ENCODE measurements around the gene LRMDA.
"Not testable (repeated sequence)": the region's sequence is repeated elsewhere in the genome, so short reads cannot be mapped to it uniquely, and the experiment has no call there.

LRMDA gene

DNA sequence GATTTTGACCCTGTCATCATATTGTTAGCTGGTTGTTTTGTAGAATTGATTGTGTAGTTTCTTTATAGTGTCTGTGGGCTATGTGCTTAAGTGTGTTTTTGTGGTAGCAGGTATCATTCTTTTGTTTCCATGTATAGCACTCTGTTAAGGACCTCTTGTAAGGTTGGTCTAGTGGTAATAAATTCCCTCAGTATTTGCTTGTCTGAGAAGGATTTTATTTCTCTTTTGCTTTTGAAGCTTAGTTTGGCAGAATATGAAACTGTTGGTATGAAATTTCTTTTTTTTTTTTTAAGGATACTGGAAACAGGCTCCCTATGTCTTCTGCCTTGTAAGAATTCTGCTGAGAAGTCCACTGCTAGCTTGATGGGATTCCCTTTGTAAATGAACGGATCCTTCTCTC, 1073.4 kb downstream of the LRMDA start:
- intact Hi-C loops (cut with DNase I), result no loop called here
- no peak for DNase-seq

DNA sequence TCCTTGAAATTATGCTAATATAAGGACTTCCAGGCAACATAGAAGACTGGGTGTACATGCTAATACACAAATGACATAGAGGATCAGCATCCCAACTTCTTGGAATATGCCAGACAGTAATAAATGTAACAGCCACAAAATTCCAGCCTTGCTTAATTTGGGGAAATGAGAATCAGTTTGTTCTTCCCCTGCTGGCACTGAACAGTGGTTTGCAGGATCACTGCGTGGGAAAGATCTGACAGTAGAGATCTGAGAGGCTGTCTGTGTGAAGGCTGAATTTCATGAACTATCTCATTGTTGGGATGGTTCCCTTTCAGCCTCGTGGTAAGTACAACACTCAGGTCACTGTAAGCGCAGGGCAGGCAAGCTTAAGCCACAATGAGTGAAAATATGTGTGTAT, 1078.0 kb downstream of the LRMDA start:
- intact Hi-C loops (cut with DNase I), result no loop called here
- DNase-seq, result peak in 8 of 42 donors; percentile 7 to 39 (median 23)

DNA sequence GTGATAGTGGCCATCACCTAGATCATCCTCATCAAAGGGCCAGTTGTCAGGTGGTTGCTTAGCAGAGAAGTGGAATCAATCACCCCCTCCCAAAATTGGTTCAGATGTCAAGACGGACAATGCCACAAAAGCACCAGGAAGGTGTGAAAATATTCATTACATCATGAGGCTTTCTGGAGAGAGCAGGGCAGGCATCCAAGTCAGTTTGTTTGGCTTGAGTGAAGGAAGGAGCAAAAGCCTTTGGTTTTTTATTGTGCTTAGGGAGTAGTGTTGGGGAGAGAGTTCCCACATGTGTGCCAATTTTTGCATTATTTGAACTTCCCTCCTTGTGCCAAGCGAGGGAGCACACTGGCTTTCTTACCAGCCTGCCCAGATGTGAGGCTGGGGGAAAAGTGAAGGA, 1082.9 kb downstream of the LRMDA start:
- intact Hi-C loops (cut with DNase I), result no loop called here
- DNase-seq, result peak in 1 of 42 donors; percentile 2

DNA sequence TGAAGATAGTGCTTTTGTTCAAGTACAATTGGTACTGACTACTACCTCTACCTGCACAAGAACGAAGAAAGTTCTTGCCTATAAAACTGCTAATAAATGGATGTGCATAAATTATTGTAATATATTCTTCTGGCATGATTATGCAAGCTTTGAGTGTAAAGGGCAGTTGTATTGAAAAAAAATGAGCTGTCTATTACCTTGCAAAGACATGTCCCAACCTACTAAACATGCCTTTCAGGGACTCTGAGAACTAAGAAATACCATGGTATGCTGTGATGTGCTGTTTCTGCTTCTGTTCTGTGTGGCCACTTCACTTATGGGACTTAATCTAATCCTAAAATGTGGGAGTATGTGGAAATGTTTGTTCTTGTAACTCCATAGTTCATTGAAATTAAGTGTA, 1083.4 kb downstream of the LRMDA start:
- intact Hi-C loops (cut with DNase I), result no loop called here
- DNase-seq, result no peak

DNA sequence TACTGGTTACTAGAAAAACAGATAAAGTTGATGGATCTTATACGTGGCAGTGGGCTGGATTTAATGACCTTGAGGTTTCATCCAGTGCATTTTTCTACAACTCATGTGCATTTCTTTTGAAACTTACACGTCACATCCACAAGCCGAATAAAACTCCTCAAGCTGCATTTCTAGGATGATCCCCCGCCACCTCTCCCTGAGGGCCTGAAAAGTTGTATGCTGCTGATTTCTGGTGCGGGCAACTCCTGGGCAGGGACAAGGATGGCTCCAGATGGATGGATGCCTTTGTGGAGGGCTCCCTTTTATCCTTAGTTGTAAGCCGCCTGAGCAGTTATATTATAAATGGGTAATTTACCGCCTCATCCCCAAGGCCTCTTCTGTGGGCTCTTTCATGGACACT, 1091.1 kb downstream of the LRMDA start:
- DNase-seq, result no peak
- intact Hi-C loops (cut with DNase I), result no loop called here

DNA sequence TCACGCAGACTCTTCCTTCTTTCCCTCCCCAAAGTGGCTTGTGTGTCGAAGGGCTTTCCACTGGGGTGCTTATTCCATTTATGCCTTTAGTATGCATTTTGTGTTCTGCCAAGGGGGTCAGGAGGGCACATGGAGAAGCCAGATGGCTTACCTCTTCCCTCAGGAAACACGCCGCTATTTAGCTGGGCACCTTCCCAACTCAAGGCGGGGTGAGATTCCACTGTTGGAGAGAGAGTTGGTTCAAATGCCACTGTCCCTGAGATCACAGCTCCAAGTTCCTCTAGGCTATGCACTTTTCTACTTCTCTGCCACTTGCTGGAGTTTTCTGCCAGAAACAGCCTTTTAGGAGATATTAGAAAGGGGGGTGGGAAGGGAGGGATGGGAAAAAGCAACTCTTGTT, 1091.8 kb downstream of the LRMDA start:
- DNase-seq, result no peak
- intact Hi-C loops (cut with DNase I), result no loop called here

DNA sequence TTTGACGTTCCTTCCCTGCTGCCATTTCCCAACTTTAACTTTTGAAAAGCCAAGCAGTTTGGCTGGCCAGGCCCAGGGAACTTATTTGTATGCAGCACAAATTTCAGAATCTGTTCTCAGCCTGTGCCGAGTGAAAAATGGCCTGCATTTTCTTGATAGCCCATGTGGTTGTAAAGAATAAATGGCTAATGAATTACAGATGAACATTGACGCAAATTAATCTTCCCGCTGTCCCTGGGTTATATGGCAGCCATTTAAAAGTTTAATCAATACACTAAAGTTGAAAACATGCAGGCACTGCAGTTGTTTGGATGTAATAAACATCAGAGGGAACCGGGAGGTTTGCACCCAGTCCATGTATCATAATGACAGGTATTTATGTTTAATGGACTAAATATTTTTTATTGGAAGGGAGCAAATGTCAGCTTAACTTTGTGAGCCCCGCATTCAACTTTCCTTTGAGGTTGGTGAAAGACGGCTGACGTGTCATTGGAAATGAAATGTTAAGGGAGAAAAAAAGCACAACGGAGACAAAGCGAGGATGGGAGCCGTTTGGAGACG, 1092.4 kb downstream of the LRMDA start:
- intact Hi-C loops (cut with DNase I), result no loop called here
- peak in 3 of 42 donors; percentile 11 to 38 (median 28) for DNase-seq

DNA sequence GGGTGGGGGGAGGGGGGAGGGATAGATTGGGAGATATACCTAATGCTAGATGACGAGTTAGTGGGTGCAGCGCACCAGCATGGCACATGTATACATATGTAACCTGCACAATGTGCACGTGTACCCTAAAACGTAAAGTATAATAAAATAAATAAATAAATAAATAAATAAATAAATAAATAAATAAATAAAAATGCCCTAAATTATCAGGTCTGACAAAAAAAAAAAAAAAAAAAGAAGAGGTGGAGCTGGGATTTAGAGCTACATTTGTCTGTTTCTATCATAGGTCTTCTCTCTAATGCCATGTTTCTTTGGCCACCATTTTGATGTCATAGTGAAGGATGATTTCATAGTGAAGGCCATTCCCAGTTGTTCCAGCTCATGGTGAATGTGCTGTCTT, 1095.4 kb downstream of the LRMDA start:
- DNase-seq; intact Hi-C loops (cut with DNase I): not testable (repeated sequence)

DNA sequence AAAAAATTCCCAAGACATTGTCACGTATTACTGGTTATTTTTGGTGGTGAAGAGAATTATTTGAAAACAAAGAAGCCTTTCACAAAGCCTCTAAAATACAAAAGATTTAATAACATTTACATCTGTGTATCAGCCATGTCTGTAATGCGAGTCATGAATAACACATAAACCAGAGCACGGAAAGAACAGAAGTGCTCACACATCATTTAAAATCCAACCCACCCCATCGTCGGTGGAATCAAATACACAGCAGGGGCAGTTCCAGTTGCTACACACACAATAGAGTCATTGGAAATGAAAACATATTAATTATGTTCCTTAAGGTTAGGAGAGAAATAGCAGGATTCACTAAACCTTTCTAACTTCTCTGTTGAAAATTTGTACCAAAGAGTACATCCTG, 1108.9 kb downstream of the LRMDA start:
- intact Hi-C loops (cut with DNase I), result no loop called here
- no peak for DNase-seq

DNA sequence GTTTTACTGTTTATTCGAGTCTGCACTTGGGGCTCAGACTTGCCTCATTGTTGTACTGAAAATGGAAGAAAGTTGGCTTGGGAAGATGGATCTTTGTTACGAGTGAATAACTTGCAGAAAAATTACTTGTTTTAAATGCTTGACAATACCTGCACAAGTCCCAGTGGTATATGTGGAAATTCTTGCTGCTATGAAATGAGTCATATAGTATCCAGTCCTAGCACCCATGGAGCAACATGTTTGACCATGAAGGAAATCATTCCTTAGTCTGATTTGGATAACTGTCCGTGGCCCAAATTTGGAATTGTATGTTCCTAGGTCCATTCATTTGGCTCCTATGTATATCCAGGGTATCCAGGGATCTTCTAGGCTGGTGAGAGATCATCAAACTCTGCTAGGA, 1109.4 kb downstream of the LRMDA start:
- DNase-seq, result no peak
- intact Hi-C loops (cut with DNase I), result no loop called here

DNA sequence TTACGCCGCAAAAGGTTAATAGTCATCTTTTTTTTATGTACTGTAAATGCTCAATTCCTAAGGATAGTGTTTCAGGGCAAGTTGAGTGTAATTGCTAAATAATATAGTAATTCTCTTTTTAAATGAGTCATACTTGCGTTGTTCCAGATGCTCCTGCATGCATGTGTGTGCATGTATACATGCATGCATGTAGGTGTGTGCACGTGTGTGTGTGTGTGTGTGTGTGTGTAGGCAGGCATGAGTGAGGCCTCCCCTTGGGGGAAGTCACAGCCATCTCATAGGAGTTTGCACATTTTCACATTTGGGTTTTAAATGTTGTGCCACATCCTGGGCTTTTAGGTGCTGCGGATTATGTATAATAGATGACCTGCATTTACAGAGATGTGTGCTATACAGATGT, 1110.4 kb downstream of the LRMDA start:
- intact Hi-C loops (cut with DNase I), result no loop called here
- no peak for DNase-seq

DNA sequence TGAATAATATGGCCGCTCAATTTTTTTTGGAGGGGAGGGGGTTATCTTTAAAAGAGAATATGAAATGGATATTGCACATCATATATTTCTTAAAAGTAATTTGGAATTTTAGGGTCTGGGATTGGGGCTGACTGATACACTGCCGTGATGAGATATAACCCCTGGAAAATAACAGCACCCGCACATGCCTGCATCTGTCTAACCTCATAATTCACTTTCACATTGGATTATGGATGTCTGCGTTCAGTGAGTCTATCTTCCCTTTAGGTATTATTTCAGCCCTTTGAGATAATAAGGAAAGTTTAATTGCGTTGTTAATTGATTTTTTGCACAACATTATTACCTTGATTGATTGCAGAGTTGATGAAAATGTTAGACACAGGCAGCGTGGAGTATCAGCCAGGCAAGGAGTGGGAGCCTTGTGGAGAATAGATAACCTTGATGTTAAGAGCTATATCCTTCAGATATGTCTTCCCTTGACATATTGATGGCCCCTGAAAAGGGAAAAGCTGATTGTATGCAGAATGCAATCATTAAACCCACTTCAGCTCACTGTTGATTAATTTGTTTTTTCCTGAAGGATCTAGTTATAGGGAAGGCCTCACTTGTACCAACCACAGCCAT, 1111.0 kb downstream of the LRMDA start:
- intact Hi-C loops (cut with DNase I), result no loop called here
- no peak for DNase-seq

DNA sequence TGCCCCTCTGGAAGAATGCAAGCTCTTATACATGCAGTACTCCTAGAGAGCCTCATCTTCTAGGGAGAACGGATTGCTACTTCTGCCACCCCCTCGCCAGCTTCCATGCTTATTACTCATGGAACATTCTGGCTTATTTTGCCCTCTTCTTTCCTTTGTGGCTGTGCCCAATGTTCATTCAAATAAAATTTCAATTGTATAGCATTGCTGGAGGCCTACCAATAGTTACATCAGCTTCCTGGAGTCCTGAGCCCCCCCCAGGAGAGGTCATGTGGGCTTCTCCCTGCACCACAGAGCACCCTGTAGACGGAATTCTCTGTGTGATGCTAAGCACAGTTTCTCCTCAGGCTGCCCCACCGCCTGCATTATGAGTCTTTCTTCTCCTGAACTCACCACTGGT, 1112.2 kb downstream of the LRMDA start:
- DNase-seq, result no peak
- intact Hi-C loops (cut with DNase I), result no loop called here

DNA sequence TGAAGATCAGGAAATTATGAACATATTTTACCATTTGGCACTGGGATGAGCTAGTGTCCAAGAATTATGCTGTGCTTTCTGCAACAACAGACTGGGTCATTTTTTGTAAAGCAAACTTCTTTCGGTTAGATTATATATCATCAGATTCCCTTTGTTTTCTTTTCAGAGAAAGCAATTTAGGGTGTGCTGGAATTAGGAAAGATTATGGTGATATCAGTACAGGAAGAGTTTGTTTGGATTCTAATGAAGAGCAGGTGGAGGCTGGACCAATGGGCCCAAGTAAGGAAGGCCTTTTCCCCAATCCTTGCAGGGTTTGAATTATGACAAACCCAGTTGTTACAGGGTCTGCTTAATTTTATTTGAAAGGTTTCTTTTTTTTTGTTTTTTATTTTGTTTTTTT, 1113.4 kb downstream of the LRMDA start:
- intact Hi-C loops (cut with DNase I), result no loop called here
- DNase-seq, result no peak

DNA sequence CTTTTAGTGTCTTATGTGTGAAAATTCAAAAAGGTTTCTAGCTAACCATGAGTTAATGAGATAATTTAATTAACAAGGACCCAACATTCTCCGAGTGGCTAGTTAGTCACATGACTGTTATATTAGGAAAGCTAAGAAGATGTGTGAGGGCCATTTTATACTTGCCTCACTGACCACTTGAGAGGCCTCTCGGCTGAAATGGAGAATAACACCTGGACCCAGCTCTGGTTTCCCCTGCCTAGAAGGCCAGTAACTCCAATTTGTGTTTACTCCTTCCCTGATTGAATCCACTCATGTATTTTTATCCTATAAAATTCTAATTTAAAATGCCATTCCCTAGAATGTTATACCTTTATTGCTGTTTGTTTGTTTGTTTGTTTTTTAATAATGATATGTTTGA, 1115.0 kb downstream of the LRMDA start:
- no peak for DNase-seq
- intact Hi-C loops (cut with DNase I), result no loop called here

DNA sequence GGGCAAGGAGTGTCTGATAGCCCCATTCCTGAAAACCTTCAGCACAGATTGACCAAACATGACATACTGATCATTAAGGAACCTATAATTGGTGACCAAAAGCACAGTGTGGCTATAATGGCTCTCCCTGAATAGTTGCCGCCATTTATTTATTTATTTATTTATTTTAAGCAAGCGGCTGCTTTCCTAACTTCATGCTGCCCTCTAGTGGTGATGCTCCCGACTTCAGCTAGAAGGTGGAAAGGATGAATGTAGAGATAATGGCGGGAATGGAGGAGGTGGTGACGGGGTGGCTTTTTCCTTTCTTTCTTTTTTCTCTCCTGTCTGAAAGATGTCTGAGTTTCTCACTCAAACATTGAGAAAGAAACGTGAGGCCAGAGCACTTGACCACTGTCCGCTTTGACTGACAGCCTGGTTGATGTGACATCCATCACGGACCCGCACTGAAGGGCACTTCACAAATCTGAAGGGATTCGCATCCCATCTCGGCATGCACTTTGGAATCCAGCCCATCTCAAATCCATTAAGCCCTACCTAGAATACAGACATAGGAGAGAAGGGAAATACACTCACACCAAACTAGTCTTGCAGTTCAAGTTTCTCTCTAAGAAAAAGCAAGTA, 1116.0 kb downstream of the LRMDA start:
- peak; percentile 49 to 94 (median 80) for DNase-seq
- intact Hi-C loops (cut with DNase I), result no loop called here

DNA sequence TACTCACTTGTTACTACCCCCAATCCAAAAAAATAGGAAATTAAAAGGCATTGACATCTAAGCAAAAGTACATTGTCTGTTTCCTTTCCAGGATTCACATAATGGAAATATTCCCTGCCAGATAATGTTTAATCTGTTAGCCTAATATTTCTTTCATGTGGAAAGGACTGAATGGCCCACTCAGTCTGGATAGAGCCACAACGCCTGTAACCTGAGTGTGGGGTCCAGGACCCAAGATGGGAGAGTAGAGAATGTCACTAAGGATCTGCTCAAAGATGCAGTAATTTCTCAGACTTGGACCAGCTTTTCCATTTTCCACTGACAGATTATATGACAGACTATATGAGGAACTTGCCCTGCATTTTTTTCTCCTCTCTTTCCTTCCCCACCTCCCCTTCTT, 1117.3 kb downstream of the LRMDA start:
- intact Hi-C loops (cut with DNase I), result no loop called here
- no peak for DNase-seq

DNA sequence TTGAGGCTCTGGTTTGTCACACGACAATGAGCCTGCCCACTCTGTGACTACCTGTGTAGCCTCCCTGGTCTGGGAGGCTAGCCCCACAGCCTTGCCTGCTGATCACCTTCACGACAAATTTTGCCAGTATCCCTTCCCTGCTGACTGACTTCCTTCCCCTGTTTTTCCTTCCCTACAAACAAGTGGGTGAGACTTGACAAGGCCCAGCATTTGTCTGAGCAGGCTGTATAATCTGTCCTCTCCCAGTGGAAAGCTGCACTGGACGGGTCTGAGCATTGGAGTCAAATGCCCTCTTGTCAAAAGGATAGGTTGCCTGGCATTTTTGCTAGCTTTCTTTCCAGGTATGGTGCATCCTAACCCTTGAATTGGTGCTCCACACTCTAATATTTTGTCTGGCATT, 1117.7 kb downstream of the LRMDA start:
- intact Hi-C loops (cut with DNase I), result no loop called here
- no peak for DNase-seq

DNA sequence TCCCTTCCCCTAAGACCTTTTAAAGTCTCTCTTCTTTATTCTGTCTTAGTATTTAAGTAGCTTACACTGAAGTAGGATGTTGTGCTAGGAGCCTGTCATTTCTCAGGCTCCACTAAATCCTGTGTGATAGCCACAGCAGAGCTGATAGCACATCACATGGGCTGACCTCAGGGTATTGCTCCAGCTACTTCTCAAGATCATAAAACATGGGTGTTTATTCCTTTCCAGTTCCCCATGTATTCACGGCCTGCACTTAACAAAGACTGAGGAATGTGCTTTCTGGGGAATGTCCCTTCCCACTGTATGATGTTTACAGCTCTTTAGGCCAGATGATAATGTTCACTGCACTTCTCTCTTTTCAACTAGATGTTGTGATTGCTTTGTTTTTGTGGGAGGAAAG, 1119.4 kb downstream of the LRMDA start:
- DNase-seq, result no peak
- intact Hi-C loops (cut with DNase I), result no loop called here

DNA sequence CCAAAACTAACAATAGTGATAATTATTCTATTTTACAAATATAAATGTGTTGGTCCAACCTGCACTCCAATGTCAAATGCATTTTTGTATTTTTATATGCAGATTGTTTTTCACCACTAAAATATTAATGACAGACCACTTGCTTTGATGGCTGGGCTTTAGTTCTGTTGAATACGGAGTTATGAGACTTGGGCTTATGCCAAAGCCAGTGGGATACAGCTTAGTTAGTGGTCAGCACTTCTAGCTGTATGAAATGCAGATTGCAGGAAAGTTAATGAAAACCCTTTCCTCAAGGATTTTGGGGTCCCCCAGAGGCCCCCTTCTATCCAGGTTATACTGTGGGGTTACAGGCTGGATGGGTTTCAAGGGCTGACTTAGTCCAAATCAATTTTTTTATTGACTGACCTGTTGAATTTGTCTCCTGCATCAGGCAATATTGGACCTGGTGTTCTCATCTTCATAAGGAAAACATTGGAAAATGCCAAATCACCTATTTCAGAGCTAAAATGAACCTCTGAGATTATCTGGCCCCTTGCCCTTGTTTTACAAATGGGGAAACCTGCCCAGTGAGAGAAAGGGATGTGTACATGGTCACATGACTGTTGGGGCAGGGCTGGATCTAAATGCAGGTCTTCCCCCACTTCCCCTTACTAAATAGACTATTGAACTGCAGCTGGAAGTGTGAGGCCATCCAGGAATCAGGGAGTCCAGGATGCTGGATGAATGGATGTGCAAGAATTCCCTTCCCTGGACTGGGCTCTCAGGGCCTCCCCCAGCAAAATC, 1120.9 kb downstream of the LRMDA start:
- DNase-seq, result no peak
- intact Hi-C loops (cut with DNase I), result no loop called here
